NOMO-1 treated with DMSO at 0.1 percent for 48 hours (cell line): Measurements from ENCODE around the gene FAM161B.
A peak's percentile ranks its signal among the peaks of the same experiment; 100 is the strongest.
"Not testable (repeated sequence)": the region's sequence is repeated elsewhere in the genome, so short reads cannot be mapped to it uniquely, and the experiment has no call there.

Source experiments
- DNase-seq: peaks from one replicate; lab custom pipeline; 2025; ENCODE audit not compliant: unreplicated experiment; lab: John Stamatoyannopoulos, UW

Gene FAM161B, protein sequence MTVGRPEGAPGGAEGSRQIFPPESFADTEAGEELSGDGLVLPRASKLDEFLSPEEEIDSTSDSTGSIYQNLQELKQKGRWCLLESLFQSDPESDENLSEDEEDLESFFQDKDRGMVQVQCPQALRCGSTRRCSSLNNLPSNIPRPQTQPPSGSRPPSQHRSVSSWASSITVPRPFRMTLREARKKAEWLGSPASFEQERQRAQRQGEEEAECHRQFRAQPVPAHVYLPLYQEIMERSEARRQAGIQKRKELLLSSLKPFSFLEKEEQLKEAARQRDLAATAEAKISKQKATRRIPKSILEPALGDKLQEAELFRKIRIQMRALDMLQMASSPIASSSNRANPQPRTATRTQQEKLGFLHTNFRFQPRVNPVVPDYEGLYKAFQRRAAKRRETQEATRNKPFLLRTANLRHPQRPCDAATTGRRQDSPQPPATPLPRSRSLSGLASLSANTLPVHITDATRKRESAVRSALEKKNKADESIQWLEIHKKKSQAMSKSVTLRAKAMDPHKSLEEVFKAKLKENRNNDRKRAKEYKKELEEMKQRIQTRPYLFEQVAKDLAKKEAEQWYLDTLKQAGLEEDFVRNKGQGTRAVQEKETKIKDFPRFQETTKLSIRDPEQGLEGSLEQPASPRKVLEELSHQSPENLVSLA

GRCh38 chr14:73949752-73950734, at the start of gene FAM161B, which contains the start of gene COQ6:
FAM161B (minus strand) TSS chr14:73950094; CDS start chr14:73950026, 68 bp downstream.
COQ6 (plus strand) TSS chr14:73950302; CDS start chr14:73950333, 31 bp downstream.
- peak; percentile 97 for DNase-seq

- no peak for DNase-seq
Measured at GRCh38 chr14:73998726-73999125, 48.8 kb upstream of the FAM161B start.

GRCh38 chr14:73997944-73998447, 48.1 kb upstream of the FAM161B start:
- no peak for DNase-seq

GRCh38 chr14:73997108-73997943, 47.4 kb upstream of the FAM161B start:
- no peak for DNase-seq

- DNase-seq: no peak
Measured at GRCh38 chr14:73996731-73997107, 46.8 kb upstream of the FAM161B start.

DNA sequence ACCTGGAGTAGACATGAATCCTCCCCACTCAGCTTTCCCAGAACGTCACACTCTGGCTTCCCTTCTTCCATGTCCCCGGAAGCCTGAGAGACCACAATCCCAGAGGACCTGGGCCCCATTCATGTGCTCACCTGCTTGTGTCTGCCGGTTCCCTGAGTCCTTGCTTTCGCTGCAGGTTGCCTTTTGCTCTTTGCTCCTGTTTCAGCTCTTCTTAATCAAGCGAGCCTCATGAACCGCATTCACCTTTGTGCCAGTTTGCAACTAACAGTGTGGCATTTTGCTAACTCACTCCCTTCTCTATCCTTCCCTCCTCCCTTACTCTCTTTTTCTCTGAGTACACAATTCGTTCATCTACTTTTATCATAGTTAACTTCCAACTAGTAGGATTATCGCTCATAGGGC, 46.1 kb upstream of the FAM161B start:
- no peak for DNase-seq

DNA sequence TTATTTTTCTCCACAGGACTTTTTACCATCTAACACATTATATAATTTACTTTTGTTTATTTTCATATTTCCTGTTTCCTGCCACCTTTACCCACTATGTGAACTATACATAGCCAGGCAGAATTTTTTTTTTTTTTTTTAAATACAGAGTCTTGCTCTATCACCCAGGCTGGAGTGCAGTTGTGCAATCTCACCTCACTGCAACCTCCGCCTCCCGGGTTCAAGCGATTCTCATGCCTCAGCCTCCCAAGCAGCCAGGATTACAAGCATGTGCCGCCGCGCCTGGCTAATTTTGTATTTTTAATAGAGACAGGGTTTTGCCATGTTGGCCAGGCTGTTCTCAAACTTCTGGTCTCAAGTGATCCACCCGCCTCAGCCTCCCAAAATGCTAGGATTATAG, 45.0 kb upstream of the FAM161B start:
- not testable (repeated sequence) for DNase-seq

DNA sequence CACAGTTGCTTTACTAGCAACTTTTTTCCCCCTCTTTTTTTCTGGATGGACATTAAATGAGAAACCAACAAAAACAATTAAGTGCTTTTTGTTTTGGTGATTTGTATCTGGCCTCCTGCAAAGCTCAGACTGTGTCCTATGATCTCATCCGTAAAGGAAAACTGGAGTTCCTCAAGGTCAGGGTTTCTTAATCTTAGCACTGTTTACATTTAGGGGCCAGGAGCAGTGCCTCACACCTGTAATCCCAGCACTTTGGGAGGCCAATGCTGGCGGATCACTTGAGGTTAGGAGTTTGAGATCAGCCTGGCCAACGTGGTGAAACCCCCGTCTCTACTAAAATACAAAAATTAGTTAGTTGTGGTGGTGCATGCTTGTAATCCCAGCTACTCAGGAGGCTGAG, 41.2 kb upstream of the FAM161B start:
- no peak for DNase-seq

- DNase-seq: not testable (repeated sequence)
Measured at GRCh38 chr14:73988656-73989055, 38.8 kb upstream of the FAM161B start.

DNA sequence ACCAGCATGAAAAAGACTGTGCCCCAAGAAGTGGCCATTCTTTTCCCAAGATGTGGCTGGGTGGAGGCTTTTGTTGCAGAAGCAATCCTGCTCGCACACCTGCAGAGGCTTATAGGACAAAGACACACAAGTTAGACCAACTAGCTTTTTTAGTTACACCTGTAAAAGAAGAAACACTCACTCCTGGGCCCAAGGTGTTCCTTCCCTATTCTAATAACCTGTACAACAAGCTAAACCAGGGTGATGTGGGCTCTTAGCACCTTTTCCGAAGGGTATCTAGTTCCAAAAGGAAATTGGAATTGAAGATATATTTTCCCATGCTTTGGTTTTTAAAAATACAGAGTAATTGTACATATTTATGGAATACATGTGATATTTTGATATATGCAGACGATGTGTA, 38.2 kb upstream of the FAM161B start:
- no peak for DNase-seq

DNA sequence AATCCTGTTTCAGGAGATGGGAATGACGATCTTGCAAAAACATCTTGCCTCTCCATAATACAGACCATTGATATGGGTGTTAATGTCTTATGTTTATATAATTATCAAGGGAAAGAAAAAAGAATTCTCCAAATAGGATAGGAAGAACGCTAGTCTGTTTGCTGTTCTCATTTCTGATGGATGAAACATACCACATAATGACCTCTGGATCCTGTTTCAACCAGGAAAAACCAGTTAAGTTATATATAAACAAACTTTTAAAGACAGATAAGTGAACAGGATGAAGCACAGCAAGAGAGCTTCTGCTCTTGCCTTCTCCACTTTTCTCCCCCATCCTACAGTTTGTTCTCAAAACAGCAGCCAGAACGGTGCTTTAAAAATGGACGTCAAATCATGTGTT, 28.0 kb upstream of the FAM161B start:
- DNase-seq: no peak

DNA sequence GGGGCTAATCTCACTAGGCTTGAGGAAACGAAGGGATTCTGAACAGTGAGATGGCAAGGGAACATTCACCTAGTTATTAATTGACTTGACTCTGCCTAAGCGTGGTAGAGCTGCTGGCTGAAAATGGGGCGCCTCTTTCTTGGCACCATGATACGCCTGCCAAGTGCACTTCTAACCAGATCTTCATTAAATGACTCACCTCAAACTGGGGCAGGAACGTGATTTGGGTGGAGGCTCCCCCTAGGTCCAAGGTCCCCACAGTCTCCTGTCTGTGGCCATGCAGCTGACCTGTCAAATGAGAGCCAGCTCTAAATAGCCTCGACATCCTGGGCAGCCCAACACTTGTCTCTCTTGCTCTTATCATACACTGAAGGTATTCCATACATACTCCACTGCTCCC, 26.2 kb upstream of the FAM161B start:
- DNase-seq: no peak

- DNase-seq: no peak
Measured at GRCh38 chr14:73973497-73973896, 23.6 kb upstream of the FAM161B start.

- no peak for DNase-seq
Measured at GRCh38 chr14:73968885-73969284, 19.0 kb upstream of the FAM161B start.

- DNase-seq: no peak
Measured at GRCh38 chr14:73965216-73965615, 15.3 kb upstream of the FAM161B start.

GRCh38 chr14:73961192-73961591, 11.3 kb upstream of the FAM161B start:
- DNase-seq: no peak

GRCh38 chr14:73958591-73958990, 8.7 kb upstream of the FAM161B start:
- DNase-seq: no peak

DNA sequence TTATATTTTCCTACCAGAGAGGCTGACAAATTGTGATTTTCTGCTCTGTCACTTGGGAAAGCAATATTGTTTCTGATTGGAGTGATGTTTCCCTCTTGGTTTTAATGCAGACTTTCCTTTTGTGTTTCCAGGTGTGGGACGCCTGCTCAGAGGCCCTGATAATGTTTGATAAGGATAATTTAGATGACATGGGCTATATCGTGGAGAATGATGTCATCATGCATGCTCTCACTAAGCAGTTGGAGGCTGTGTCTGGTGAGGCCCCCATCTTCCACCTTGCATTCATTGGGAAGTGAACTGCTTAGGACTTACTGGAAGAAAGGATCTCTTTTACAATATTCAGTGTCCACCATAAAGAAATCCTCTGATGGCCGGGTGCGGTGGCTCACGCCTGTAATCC, 5.8 kb upstream of the FAM161B start:
- no peak for DNase-seq

- DNase-seq: no peak
Measured at GRCh38 chr14:73953731-73954130, 3.8 kb upstream of the FAM161B start.

DNA sequence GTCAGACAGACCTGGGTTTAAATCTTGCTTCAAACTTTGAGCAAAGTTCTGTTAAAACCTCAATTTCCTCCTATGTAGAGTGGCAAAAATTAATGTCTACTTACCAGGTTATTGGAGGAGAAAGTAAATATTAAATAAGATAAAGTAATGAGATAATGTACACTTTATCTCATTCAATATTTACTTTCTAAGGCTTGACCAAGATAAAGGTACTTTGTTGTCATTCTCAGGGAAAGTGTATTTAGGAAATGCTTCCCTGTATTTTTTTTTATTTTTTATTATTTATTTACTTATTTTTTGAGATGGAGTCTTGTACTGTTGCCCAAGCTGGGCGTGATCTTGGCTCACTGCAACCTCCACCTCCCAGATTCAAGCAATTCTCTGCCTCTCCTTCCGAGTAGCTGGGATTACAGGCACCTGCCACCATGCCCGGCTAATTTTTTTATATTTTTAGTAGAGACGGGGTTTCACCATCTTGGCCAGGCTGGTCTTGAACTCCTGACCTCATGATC, 4.7 kb downstream of the FAM161B start:
- DNase-seq: no peak
